MM.1S (cell line): ENCODE data around the gene PPP2R3B.
"Not testable (repeated sequence)": the region's sequence is repeated elsewhere in the genome, so short reads cannot be mapped to it uniquely, and the experiment has no call there.

ENCODE experiments used
- DNase-seq: peaks from one replicate; pipeline ENCODE4 v3.0.0-alpha.2; 2015
- H2AFZ ChIP-seq: fragments of 300-600 bp; sonication (generic); 2 replicates; pipeline ENCODE4 v1.6.0; 2016; ENCODE audit warnings: antibody characterized with exemption, low read length
- H3F3A ChIP-seq: fragments of 300-600 bp; sonication (generic); 2 replicates; pipeline ENCODE4 v1.6.1; 2016; ENCODE audit warnings: mild to moderate bottlenecking, antibody characterized with exemption, low read length, moderate library complexity, mixed read lengths; ENCODE audit not compliant: insufficient read depth
- H3K27ac ChIP-seq: fragments of 300-600 bp; sonication (generic); 2 replicates; pipeline ENCODE4 v1.5.1; 2016; ENCODE audit warnings: mild to moderate bottlenecking, low read length
- H3K27me3 ChIP-seq: fragments of 300-600 bp; sonication (generic); replicated peaks from 2 replicates; pipeline ENCODE4 v1.6.0; 2016; ENCODE audit warnings: low read length; ENCODE audit not compliant: insufficient read depth
- H3K36me3 ChIP-seq: fragments of 300-600 bp; sonication (generic); replicated peaks from 2 replicates; pipeline ENCODE4 v1.6.1; 2016; ENCODE audit warnings: mild to moderate bottlenecking, low read length, mixed read lengths; ENCODE audit not compliant: insufficient read depth
- H3K4me1 ChIP-seq: fragments of 300-600 bp; sonication (generic); 2 replicates; pipeline ENCODE4 v1.6.1; 2016; ENCODE audit warnings: low read length, mixed read lengths
- H3K4me2 ChIP-seq: fragments of 300-600 bp; sonication (generic); 2 replicates; pipeline ENCODE4 v1.6.0; 2016; ENCODE audit warnings: low read depth, low read length
- H3K4me3 ChIP-seq: fragments of 300-600 bp; sonication (generic); 2 replicates; pipeline ENCODE4 v1.5.1; 2016; ENCODE audit warnings: low read length, mixed read lengths
- H3K79me2 ChIP-seq: fragments of 300-600 bp; sonication (generic); 2 replicates; pipeline ENCODE4 v1.6.1; 2016; ENCODE audit warnings: mixed run types, low read length, mixed read lengths
- H3K9ac ChIP-seq: fragments of 300-600 bp; sonication (generic); 2 replicates; pipeline ENCODE4 v1.6.1; 2016; ENCODE audit warnings: low read length, mixed read lengths
- H3K9me2 ChIP-seq: fragments of 300-600 bp; sonication (generic); replicated peaks from 2 replicates; pipeline ENCODE4 v1.6.1; 2016; ENCODE audit warnings: mild to moderate bottlenecking, low read length, mixed read lengths; ENCODE audit not compliant: insufficient read depth
- H3K9me3 ChIP-seq: fragments of 300-600 bp; sonication (generic); replicated peaks from 2 replicates; pipeline ENCODE4 v1.6.1; 2016; ENCODE audit warnings: mild to moderate bottlenecking, low read length, mixed read lengths; ENCODE audit not compliant: insufficient read depth
- H4K20me1 ChIP-seq: fragments of 300-600 bp; sonication (generic); 2 replicates; pipeline ENCODE4 v1.6.1; 2016; ENCODE audit warnings: mild to moderate bottlenecking, low read length, moderate library complexity, mixed read lengths; ENCODE audit not compliant: insufficient read depth
- EZH2 ChIP-seq: fragments of 300-600 bp; sonication (generic); optimal IDR thresholded peaks from 2 replicates; pipeline ENCODE3; 2017; ENCODE audit warnings: low read depth, mild to moderate bottlenecking, antibody characterized with exemption, low read length, mixed read lengths
- EZH2phosphoT487 ChIP-seq: fragments of 300-600 bp; sonication (generic); IDR thresholded peaks from 2 replicates; pipeline ENCODE4 v1.6.1; 2018; ENCODE audit warnings: antibody characterized with exemption, low read length
- TF ChIP-seq, protein P1 (sequence below): fragments of 300-600 bp; sonication (generic); IDR thresholded peaks from 2 replicates; pipeline ENCODE4 v1.5.1; 2016; ENCODE audit warnings: antibody characterized with exemption, low read length, mixed read lengths

The PPP2R3B gene

DNA sequence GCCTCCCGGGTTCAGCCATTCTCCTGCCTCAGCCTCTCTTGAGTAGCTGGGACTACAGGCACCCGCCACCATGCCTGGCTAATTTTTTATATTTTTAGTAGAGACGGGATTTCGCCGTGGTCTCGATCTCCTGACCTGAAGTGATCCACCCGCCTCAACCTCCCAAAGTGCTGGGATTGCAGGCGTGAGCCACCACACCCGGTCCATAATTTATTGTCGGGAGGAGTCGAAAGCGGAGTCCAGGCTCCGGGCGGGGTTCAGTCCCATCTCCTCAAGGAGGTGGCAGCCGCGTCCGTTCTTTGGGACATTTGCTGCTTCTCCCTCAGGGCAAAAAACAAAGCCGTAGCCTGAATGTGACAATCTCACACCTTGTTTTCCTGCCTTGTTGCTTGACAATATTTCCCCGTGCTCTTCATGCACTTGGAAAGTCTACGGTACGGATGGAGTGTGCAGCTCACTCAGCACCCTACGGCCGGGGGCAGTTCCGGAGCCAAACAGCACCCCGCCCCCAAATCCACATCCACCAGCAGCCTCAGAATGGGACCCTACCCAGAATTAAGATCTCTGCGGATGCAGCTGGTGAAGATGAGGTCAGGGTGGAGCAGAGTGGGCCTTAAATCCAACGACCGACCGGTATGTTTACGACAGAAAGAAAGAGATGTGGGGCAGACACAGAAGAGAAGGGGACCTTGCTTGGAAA, 77.7 kb downstream of the PPP2R3B start:
- Histone ChIP-seq H2AFZ (no peak overlapping the region), H3K9me2 (no peaks in the 10 kb centered on the region), H3K27me3 (no peaks in the 10 kb centered on the region), H3F3A (no peaks in the 10 kb centered on the region), H3K9me3 (no peaks in the 10 kb centered on the region), H3K9ac (no peak overlapping the region), H3K4me3 (no peak overlapping the region), H3K4me1 (no peaks in the 10 kb centered on the region), H3K79me2 (no peaks in the 10 kb centered on the region), H3K27ac (no peak overlapping the region), H4K20me1 (no peaks in the 10 kb centered on the region), H3K36me3 (no peaks in the 10 kb centered on the region), H3K4me2 (no peak overlapping the region)
- TF ChIP-seq EZH2phosphoT487 (no peak), EZH2 (no peak)
- TF ChIP-seq, protein P1, sequence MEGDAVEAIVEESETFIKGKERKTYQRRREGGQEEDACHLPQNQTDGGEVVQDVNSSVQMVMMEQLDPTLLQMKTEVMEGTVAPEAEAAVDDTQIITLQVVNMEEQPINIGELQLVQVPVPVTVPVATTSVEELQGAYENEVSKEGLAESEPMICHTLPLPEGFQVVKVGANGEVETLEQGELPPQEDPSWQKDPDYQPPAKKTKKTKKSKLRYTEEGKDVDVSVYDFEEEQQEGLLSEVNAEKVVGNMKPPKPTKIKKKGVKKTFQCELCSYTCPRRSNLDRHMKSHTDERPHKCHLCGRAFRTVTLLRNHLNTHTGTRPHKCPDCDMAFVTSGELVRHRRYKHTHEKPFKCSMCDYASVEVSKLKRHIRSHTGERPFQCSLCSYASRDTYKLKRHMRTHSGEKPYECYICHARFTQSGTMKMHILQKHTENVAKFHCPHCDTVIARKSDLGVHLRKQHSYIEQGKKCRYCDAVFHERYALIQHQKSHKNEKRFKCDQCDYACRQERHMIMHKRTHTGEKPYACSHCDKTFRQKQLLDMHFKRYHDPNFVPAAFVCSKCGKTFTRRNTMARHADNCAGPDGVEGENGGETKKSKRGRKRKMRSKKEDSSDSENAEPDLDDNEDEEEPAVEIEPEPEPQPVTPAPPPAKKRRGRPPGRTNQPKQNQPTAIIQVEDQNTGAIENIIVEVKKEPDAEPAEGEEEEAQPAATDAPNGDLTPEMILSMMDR = no peak
- no peak for DNase-seq

- Histone ChIP-seq H3K4me3 (no peak overlapping the region), H3K36me3 (no peaks in the 10 kb centered on the region), H3K9ac (no peak overlapping the region), H3K9me3 (no peaks in the 10 kb centered on the region), H3K27me3 (no peaks in the 10 kb centered on the region), H4K20me1 (no peaks in the 10 kb centered on the region), H3K27ac (no peak overlapping the region), H3F3A (no peaks in the 10 kb centered on the region), H2AFZ (no peak overlapping the region), H3K9me2 (no peaks in the 10 kb centered on the region), H3K4me2 (no peak overlapping the region), H3K4me1 (no peaks in the 10 kb centered on the region), H3K79me2 (no peaks in the 10 kb centered on the region)
- TF ChIP-seq EZH2phosphoT487 = no peak
- TF ChIP-seq, protein P1 = no peak
- TF ChIP-seq EZH2 = no peak
- no peak for DNase-seq
These were observed 79.2 kb downstream of the PPP2R3B start for GRCh38 chrX:307261-308111.

GRCh38 chrX:306614-307251, 80.0 kb downstream of the PPP2R3B start:
- DNase-seq, H3K27ac ChIP-seq, H3K79me2 ChIP-seq, H3K9me3 ChIP-seq, H3K27me3 ChIP-seq, H3K4me3 ChIP-seq, H3K9ac ChIP-seq, H4K20me1 ChIP-seq, H2AFZ ChIP-seq, H3K9me2 ChIP-seq, H3K4me1 ChIP-seq, H3F3A ChIP-seq, H3K4me2 ChIP-seq, H3K36me3 ChIP-seq: not testable (repeated sequence)

- H4K20me1 ChIP-seq, H2AFZ ChIP-seq, H3K4me3 ChIP-seq, H3K9me2 ChIP-seq, DNase-seq, H3K36me3 ChIP-seq, H3K9ac ChIP-seq, H3F3A ChIP-seq, H3K27ac ChIP-seq, H3K4me2 ChIP-seq, H3K27me3 ChIP-seq, H3K9me3 ChIP-seq, H3K4me1 ChIP-seq, H3K79me2 ChIP-seq: not testable (repeated sequence)
These were observed 80.7 kb downstream of the PPP2R3B start for GRCh38 chrX:305781-306613.
